Hepatocyte (in vitro differentiated cells): Measurements from ENCODE around the gene DENND1C. TPM values are rescaled to one million over a fixed set of nuclear protein-coding genes. Genes with fewer than 3 reads are reported as not detected.

Experiments
- DNase-seq: peaks from one replicate; pipeline ENCODE4 v3.0.0-alpha.2; 2016; ENCODE audit warnings: low spot score
- H2AFZ ChIP-seq: fragments of 200-600 bp; sonication (generic); 2 replicates; pipeline ENCODE4 v1.6.0; 2016; ENCODE audit warnings: antibody characterized with exemption, mild to moderate bottlenecking
- H3K27ac ChIP-seq: fragments of 200-600 bp; sonication (generic); 2 replicates; pipeline ENCODE4 v1.5.1; 2016; ENCODE audit warnings: mild to moderate bottlenecking
- H3K27me3 ChIP-seq: fragments of 200-600 bp; sonication (generic); 2 replicates; pipeline ENCODE4 v1.6.1; 2016
- H3K36me3 ChIP-seq: fragments of 200-600 bp; sonication (generic); replicated peaks from 2 replicates; pipeline ENCODE4 v1.5.1; 2016; ENCODE audit warnings: low read depth; ENCODE audit not compliant: insufficient read depth
- H3K4me1 ChIP-seq: fragments of 200-600 bp; sonication (generic); 2 replicates; pipeline ENCODE4 v1.5.1; 2016; ENCODE audit warnings: mild to moderate bottlenecking, moderate library complexity; ENCODE audit not compliant: insufficient read depth
- H3K4me2 ChIP-seq: fragments of 200-600 bp; sonication (generic); 2 replicates; pipeline ENCODE4 v1.6.0; 2016
- H3K4me3 ChIP-seq: fragments of 200-600 bp; sonication (generic); 2 replicates; pipeline ENCODE4 v1.5.1; 2016; ENCODE audit warnings: mild to moderate bottlenecking
- H3K79me2 ChIP-seq: fragments of 200-600 bp; sonication (generic); 2 replicates; pipeline ENCODE4 v1.6.0; 2017; ENCODE audit warnings: mild to moderate bottlenecking
- H3K9me2 ChIP-seq: fragments of 200-600 bp; sonication (generic); replicated peaks from 2 replicates; pipeline ENCODE4 v1.6.0; 2017; ENCODE audit warnings: mild to moderate bottlenecking; ENCODE audit not compliant: insufficient read depth
- H3K9me3 ChIP-seq: fragments of 200-600 bp; sonication (generic); 2 replicates; pipeline ENCODE4 v1.5.1; 2016; ENCODE audit warnings: low read depth, mild to moderate bottlenecking
- H4K20me1 ChIP-seq: fragments of 200-600 bp; sonication (generic); 2 replicates; pipeline ENCODE4 v1.6.0; 2016; ENCODE audit warnings: mild to moderate bottlenecking; ENCODE audit not compliant: insufficient read depth, poor library complexity, severe bottlenecking
- CTCF ChIP-seq: fragments of 200-600 bp; sonication (generic); IDR thresholded peaks from 2 replicates; pipeline ENCODE4 v1.5.1; 2016; ENCODE audit warnings: antibody characterized with exemption, mild to moderate bottlenecking; ENCODE audit not compliant: poor library complexity
- EZH2 ChIP-seq: fragments of 200-600 bp; sonication (generic); IDR thresholded peaks from 2 replicates; pipeline ENCODE4 v1.6.1; 2016; ENCODE audit warnings: antibody characterized with exemption, mild to moderate bottlenecking, borderline replicate concordance
- EZH2phosphoT487 ChIP-seq: fragments of 200-600 bp; sonication (generic); IDR thresholded peaks from one replicate; pipeline ENCODE4 v1.6.1; 2018; ENCODE audit warnings: antibody characterized with exemption, mild to moderate bottlenecking, low read depth, moderate library complexity; ENCODE audit not compliant: unreplicated experiment, severe bottlenecking
- WGBS: methylation state at CpG from one replicate; pipeline ENCODE4 v1.1.6; 2016; ENCODE audit warnings: low lambda C conversion rate; ENCODE audit errors: missing lambda C conversion rate; 5-methylcytosine and 5-hydroxymethylcytosine counted together
- polyA plus RNA-seq: library from polyadenylated mRNA; unstranded; fragments of >200 nt; fragmentation: Nextera tagmentation; extraction: Ambion mirVana; gene quantifications from 2 replicates; pipeline ENCODE4 v1.2.1, GENCODE V29; 2016
- total RNA-seq: library from RNA; depleted of rRNA; stranded (reverse); fragments of >200 nt; gene quantifications from 2 replicates; pipeline ENCODE4 v1.2.3, GENCODE V29; 2014

The DENND1C gene
- total and polyA plus RNA-seq, 2 experiments from 2014 or later = 1.5 to 16.1 TPM

- Histone ChIP-seq H4K20me1 (no peaks in the 10 kb centered on the region), H3K36me3 (no peaks in the 10 kb centered on the region), H3K9me2 (no peaks in the 10 kb centered on the region), H3K4me3 (no peak overlapping the region), H3K4me2 (no peak overlapping the region), H2AFZ (no peak overlapping the region), H3K79me2 (no peaks in the 10 kb centered on the region), H3K4me1 (no peaks in the 10 kb centered on the region), H3K9me3 (no peaks in the 10 kb centered on the region), H3K27me3 (no peaks in the 10 kb centered on the region), H3K27ac (no peak overlapping the region)
- TF ChIP-seq CTCF = no peak
- TF ChIP-seq EZH2 = no peak
- no peak for TF ChIP-seq EZH2phosphoT487
- DNase-seq = no peak
- 63% methylated on average over 20 of the region's 20 CpGs for WGBS
These were observed 40.4 kb upstream of the DENND1C start for GRCh38 chr19:6521718-6522646.

GRCh38 chr19:6519289-6519688 is 37.7 kb upstream of the DENND1C start:
- no peaks in the 10 kb centered on the region for H3K27me3 ChIP-seq

GRCh38 chr19:6518145-6518911 is 36.7 kb upstream of the DENND1C start:
- no peaks in the 10 kb centered on the region for H4K20me1 ChIP-seq
- no peaks in the 10 kb centered on the region for H3K36me3 ChIP-seq
- TF ChIP-seq EZH2phosphoT487 (no peak), CTCF (no peak), EZH2 (no peak)
- no peak overlapping the region for H3K27ac ChIP-seq
- no peak for DNase-seq
- 78% methylated on average over 14 of the region's 14 CpGs for WGBS
- H3K4me2 ChIP-seq = no peak overlapping the region
- H3K4me1 ChIP-seq = no peaks in the 10 kb centered on the region
- no peaks in the 10 kb centered on the region for H3K9me3 ChIP-seq
- H2AFZ ChIP-seq = no peak overlapping the region
- no peak overlapping the region for H3K4me3 ChIP-seq
- H3K79me2 ChIP-seq = no peaks in the 10 kb centered on the region
- no peaks in the 10 kb centered on the region for H3K9me2 ChIP-seq
- no peaks in the 10 kb centered on the region for H3K27me3 ChIP-seq

More at GRCh38 chr19:6519289-6519688, 37.7 kb upstream of the DENND1C start:
- no peaks in the 10 kb centered on the region for H3K4me1 ChIP-seq
- H3K27ac ChIP-seq = no peak overlapping the region
- H2AFZ ChIP-seq = no peak overlapping the region
- TF ChIP-seq EZH2phosphoT487 = no peak
- no peak for TF ChIP-seq EZH2
- TF ChIP-seq CTCF = no peak
- no peaks in the 10 kb centered on the region for H3K9me2 ChIP-seq
- no peaks in the 10 kb centered on the region for H3K36me3 ChIP-seq
- no peak overlapping the region for H3K4me2 ChIP-seq
- no peak overlapping the region for H3K4me3 ChIP-seq
- no peaks in the 10 kb centered on the region for H3K9me3 ChIP-seq
- whole genome bisulfite sequencing = 69% methylated on average over 2 of the region's 2 CpGs
- no peak for DNase-seq
- H4K20me1 ChIP-seq = no peaks in the 10 kb centered on the region
- H3K79me2 ChIP-seq = no peaks in the 10 kb centered on the region
